ENCODE measurements around the gene CACNB4.

Gene CACNB4

GRCh38 chr2:151783133-151783520 is 315.7 kb downstream of the CACNB4 start:
- DNase-seq (ENCODE audit: low read depth): no peak

Measured in stimulated activated CD8-positive, alpha-beta memory T cell treated with anti-CD3 and anti-CD28 coated beads, Interleukin-15, amount 100 ng/mL, for 24 hours (primary cell).